ENCODE results near the gene CPM.

DNA sequence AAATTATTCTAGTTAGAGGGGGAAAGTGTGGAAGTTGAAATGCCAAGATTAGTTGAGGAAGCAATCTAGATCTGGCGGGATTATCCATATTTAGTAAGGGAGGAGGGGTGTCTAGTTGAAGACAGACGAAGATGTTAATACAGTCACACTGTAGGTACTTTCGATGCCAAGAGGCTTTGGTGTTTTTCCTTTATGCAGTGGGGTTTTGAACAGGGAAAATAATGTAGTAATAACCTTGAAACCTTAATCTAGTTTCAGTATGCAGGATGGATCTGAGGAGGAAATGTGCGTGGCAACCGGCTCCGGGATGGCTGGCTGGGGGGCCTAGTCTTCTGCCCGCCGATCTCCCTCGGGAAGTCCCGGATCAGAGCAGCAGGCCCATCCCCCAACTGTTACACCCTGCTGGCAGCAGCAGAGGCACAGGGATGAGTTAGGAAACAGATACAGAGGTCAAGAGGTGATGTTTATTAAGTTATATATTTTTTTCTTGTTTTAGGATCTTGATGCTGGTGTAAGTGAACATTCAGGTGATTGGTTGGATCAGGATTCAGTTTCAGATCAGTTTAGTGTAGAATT is 97.5 kb downstream of the CPM start:
- TF ChIP-seq GATA2 (IDR thresholded peaks at IDR 0.05; ENCODE audit: low read depth, low read length) (no peak), GATA3 (IDR thresholded peaks at IDR 0.05; ENCODE audit: low read depth, low read length) (no peak)
